GM21717 (cell line): ENCODE results near the gene FAM204A.

Experiments
- ATAC-seq: cut with Tn5 transposase; IDR thresholded peaks from one replicate; pipeline ENCODE4 v1.9.1; 2021; ENCODE audit warnings: mild to moderate bottlenecking, moderate library complexity; ENCODE audit not compliant: unreplicated experiment

Gene FAM204A

GRCh38 chr10:118286051-118286838 is 55.9 kb downstream of the FAM204A start:
- ATAC-seq, result no peak

- ATAC-seq, result no peak
These were observed 59.5 kb downstream of the FAM204A start for GRCh38 chr10:118282670-118283069.

- no peak for ATAC-seq
These were observed 63.5 kb downstream of the FAM204A start for GRCh38 chr10:118278649-118279048.

- no peak for ATAC-seq
These were observed 64.3 kb downstream of the FAM204A start for GRCh38 chr10:118277871-118278270.

GRCh38 chr10:118276727-118277126 is 65.4 kb downstream of the FAM204A start:
- ATAC-seq, result no peak

GRCh38 chr10:118276204-118276603 is 65.9 kb downstream of the FAM204A start:
- ATAC-seq, result no peak

- ATAC-seq, result no peak
These were observed 68.5 kb downstream of the FAM204A start for GRCh38 chr10:118273662-118274061.

- ATAC-seq, result no peak
These were observed 69.4 kb downstream of the FAM204A start for GRCh38 chr10:118272767-118273166.

- no peak for ATAC-seq
These were observed 69.9 kb downstream of the FAM204A start for GRCh38 chr10:118272149-118272721.

GRCh38 chr10:118271671-118272070 is 70.5 kb downstream of the FAM204A start:
- no peak for ATAC-seq

GRCh38 chr10:118266098-118266748 is 75.9 kb downstream of the FAM204A start:
- ATAC-seq, result no peak

- ATAC-seq, result no peak
These were observed 77.2 kb downstream of the FAM204A start for GRCh38 chr10:118264838-118265470.

- ATAC-seq, result no peak
These were observed 77.9 kb downstream of the FAM204A start for GRCh38 chr10:118264252-118264651.

GRCh38 chr10:118262538-118262937 is 79.6 kb downstream of the FAM204A start:
- no peak for ATAC-seq

GRCh38 chr10:118259288-118259906 is 82.7 kb downstream of the FAM204A start:
- no peak for ATAC-seq

GRCh38 chr10:118258285-118258684 is 83.8 kb downstream of the FAM204A start:
- no peak for ATAC-seq

GRCh38 chr10:118256825-118257570 is 85.1 kb downstream of the FAM204A start:
- ATAC-seq, result no peak

GRCh38 chr10:118256209-118256608 is 85.9 kb downstream of the FAM204A start:
- no peak for ATAC-seq

- no peak for ATAC-seq
These were observed 86.8 kb downstream of the FAM204A start for GRCh38 chr10:118255355-118255754.

GRCh38 chr10:118254654-118255053 is 87.5 kb downstream of the FAM204A start:
- ATAC-seq, result no peak
